Ovary (tissue), 3 donors: ENCODE measurements around the gene RAB6A.

Experiments
- POLR2A ChIP-seq: fragments of 450-650 bp; IDR thresholded peaks from one replicate; pipeline ENCODE4 v1.6.1; 2017; ENCODE audit warnings: antibody characterized with exemption, mild to moderate bottlenecking, moderate library complexity
- TF ChIP-seq, protein P1 (sequence below), 3 donors: fragments of 450-650 bp in 2 of 3; fragments of 200-600 bp in 1 of 3; IDR thresholded peaks; one replicate each; pipeline versions ENCODE4 v1.5.1 to v1.8.0; 2016 to 2022; ENCODE audit warnings: antibody characterized with exemption in 3 of 3, mild to moderate bottlenecking in 1 of 3
- donor health status: DM: no; HTN: no; CAD: no.

GRCh38 chr11:73705053-73705452, 55.8 kb downstream of the RAB6A start:
- TF ChIP-seq, protein P1, sequence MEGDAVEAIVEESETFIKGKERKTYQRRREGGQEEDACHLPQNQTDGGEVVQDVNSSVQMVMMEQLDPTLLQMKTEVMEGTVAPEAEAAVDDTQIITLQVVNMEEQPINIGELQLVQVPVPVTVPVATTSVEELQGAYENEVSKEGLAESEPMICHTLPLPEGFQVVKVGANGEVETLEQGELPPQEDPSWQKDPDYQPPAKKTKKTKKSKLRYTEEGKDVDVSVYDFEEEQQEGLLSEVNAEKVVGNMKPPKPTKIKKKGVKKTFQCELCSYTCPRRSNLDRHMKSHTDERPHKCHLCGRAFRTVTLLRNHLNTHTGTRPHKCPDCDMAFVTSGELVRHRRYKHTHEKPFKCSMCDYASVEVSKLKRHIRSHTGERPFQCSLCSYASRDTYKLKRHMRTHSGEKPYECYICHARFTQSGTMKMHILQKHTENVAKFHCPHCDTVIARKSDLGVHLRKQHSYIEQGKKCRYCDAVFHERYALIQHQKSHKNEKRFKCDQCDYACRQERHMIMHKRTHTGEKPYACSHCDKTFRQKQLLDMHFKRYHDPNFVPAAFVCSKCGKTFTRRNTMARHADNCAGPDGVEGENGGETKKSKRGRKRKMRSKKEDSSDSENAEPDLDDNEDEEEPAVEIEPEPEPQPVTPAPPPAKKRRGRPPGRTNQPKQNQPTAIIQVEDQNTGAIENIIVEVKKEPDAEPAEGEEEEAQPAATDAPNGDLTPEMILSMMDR (IDR thresholded peaks at IDR 0.05) = no peak
- no peak for TF ChIP-seq POLR2A
